HL-60 (cell line): ENCODE measurements around the gene FASTK.

Source experiments
- GABPA ChIP-seq: IDR thresholded peaks from 2 replicates; pipeline ENCODE4 v1.6.1; 2012; ENCODE audit warnings: low read depth
- TF ChIP-seq, protein P1 (sequence below): IDR thresholded peaks from one replicate; pipeline ENCODE4 v1.5.1; 2011; ENCODE audit warnings: low read length, control low read depth, inconsistent platforms; ENCODE audit not compliant: insufficient read depth

GRCh38 chr7:151080067-151080521 is 515 bp downstream of the FASTK start:
- TF ChIP-seq, protein P1, sequence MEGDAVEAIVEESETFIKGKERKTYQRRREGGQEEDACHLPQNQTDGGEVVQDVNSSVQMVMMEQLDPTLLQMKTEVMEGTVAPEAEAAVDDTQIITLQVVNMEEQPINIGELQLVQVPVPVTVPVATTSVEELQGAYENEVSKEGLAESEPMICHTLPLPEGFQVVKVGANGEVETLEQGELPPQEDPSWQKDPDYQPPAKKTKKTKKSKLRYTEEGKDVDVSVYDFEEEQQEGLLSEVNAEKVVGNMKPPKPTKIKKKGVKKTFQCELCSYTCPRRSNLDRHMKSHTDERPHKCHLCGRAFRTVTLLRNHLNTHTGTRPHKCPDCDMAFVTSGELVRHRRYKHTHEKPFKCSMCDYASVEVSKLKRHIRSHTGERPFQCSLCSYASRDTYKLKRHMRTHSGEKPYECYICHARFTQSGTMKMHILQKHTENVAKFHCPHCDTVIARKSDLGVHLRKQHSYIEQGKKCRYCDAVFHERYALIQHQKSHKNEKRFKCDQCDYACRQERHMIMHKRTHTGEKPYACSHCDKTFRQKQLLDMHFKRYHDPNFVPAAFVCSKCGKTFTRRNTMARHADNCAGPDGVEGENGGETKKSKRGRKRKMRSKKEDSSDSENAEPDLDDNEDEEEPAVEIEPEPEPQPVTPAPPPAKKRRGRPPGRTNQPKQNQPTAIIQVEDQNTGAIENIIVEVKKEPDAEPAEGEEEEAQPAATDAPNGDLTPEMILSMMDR, result no peak
- TF ChIP-seq GABPA, result no peak
